COLO668 (cell line): Measurements from ENCODE around the gene HDAC2.
"Not testable (repeated sequence)": the region's sequence is repeated elsewhere in the genome, so short reads cannot be mapped to it uniquely, and the experiment has no call there.

ENCODE experiments used
- DNase-seq: peaks from one replicate; lab custom pipeline; 2025; ENCODE audit not compliant: unreplicated experiment; lab: John Stamatoyannopoulos, UW

HDAC2 gene

GRCh38 chr6:113970805-113971676, at the start of gene HDAC2:
TSS of gene HDAC2 (minus strand) at chr6:113971148. CDS start at chr6:113970908, 240 bp downstream.
- peak; percentile 88 for DNase-seq

DNA sequence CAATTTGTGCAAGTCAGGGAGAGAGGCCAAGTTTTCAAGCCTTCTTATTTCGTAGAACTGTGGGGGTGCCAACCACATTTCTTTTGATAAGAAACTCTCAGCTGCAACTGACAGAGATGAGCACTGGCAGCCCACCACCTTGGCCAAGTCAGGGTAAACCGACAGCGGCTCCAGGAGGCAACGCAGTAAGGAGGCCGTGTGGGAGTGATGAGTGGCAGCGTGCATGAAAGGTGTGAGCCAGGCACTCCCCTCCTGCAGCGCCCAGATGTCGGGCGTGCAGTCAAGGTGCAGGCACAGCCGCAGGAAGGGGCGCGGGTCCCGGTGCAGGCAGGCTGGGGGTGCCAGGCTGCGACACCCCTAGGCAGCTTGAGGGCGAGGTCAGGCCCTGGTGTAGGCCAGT, 49.2 kb upstream of the HDAC2 start:
- no peak for DNase-seq

- DNase-seq = not testable (repeated sequence)
Observed at GRCh38 chr6:114017146-114017545, 46.2 kb upstream of the HDAC2 start.

DNA sequence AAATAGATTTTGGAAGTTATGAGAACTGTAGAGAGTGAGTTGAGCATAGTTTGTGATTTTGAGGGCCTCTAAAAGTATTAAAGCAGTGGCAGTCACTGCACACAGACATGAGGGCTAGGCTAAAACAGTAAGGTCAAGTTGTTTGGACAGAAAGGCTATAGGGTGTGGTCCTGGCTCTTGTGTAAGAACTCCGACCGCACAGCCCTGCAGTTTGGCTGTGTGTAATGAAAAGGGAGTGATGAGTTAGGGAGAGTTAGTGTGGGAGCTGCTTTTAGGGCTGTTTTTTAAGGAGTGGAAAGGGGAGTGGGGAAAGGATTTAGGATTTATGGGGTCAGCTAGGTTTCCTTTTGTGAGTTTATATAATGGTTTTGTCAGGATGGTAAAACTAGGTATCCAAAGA, 43.2 kb upstream of the HDAC2 start:
- not testable (repeated sequence) for DNase-seq

DNA sequence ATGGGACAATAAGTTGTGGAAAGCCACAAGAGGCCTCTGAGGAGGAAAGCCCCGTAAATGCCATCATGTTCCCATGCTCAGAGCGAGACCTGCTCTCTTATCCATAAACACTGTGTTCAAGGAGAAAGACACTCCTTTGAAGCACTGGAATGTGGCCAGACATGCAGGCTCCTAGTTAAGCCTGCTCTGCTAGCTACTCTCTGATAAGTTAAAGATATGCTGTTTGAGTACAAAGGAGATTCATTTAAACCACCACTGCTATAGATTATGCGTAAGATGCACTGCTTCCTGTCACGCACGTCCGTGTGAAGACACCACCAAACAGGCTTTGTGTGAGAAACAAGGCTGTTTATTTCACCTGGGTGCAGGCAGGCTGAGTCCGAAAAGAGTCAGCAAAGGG, 40.5 kb upstream of the HDAC2 start:
- DNase-seq = not testable (repeated sequence)

DNA sequence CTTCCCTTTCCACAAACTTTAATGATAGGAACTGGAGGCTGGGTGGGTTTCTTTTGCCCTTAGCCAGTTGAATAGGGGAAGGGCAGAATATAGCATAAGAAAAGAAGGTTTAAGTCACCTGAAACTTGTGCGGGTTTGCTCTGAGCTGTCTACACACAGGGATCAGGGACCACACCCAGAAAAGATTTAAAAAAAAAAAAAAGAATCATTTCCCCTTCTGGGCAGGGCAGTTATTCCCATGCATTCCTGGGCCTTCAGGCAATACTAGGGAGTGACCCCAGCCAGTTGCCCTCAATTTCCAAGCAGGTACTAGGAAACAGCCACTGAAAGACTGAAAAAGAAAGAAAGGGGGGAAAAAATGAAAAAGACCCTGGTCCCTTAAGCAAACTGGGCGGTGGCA, 39.6 kb upstream of the HDAC2 start:
- no peak for DNase-seq

- no peak for DNase-seq
Observed at GRCh38 chr6:114009192-114009591, 38.2 kb upstream of the HDAC2 start.

DNA sequence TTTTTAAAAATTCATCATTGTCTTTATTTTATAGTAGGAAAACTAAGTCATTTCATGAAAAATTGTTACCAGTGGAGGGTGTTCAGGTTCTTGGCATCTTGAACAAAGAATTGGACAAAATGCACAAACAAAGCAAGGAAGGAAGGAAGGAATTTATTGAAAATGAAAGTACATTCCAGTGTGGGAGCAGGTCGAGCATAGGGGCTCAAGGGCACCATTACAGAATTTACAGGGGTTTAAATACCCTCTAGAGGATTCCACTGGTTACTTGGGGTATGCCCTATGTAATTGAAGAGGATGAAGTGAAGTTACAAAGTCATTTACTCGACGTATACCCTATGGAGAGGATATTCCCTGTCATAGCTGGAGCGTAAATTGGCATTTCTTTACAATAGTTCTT, 37.4 kb upstream of the HDAC2 start:
- DNase-seq = no peak

GRCh38 chr6:114007516-114007915, 36.6 kb upstream of the HDAC2 start:
- DNase-seq = peak; percentile 2

GRCh38 chr6:114001354-114001753, 30.4 kb upstream of the HDAC2 start:
- DNase-seq = no peak

DNA sequence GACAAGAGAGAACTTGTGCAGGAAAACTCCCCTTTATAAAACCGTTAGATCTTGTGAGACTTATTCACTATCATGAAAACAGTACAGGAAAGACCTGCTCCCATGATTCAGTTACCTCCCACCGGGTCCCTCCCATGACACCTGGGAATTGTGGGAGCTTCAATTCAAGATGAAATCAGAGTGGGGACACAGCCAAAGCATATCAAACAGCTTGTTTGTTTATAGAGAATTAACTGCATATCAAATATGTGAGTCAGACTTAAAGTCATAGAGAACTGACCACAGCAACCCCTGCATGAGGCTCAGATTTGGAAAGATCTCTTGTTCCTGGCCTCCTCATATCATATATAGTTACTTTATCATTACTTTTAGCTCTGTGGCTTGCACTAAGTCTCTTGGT, 29.1 kb upstream of the HDAC2 start:
- DNase-seq = no peak

DNA sequence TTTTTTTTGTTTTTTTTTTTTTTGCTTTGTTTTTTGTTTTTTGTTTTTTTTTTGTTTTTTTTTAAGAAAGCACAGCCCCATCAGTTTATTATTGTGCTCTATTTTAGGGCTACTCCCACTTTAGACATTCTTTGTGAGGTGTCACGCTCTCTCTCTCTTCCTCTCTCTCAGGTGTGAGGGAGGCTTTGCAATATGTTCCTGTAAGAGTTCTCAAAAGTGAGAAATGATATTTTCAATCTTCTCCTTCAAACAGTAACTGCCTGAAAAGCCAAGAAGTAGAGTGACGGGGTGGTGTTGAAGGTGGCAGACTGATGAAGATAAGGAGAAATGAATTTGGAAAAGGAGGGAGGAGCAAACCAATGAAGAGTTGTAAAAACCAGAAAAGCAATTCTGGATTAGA, 28.3 kb upstream of the HDAC2 start:
- no peak for DNase-seq

DNA sequence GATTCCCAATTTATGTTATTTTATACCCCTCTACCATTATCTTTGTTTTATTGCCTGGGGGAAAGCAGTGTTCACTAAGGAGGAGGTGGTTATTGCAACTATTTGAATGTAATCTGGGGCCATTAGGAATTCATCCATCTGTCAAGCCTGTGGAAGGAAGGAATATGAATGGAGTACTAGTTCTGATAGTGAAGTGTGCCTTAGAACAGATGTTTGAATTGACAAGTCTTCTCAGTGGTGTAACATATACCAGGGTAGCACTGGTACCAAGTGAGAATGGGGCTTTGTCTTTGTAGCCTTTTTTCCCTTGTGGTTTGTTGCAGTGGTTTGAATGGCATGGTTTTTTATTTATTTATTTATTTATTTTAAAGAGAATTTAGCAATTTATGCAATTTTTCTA, 27.9 kb upstream of the HDAC2 start:
- no peak for DNase-seq

GRCh38 chr6:113997116-113997515, 26.2 kb upstream of the HDAC2 start:
- no peak for DNase-seq

DNA sequence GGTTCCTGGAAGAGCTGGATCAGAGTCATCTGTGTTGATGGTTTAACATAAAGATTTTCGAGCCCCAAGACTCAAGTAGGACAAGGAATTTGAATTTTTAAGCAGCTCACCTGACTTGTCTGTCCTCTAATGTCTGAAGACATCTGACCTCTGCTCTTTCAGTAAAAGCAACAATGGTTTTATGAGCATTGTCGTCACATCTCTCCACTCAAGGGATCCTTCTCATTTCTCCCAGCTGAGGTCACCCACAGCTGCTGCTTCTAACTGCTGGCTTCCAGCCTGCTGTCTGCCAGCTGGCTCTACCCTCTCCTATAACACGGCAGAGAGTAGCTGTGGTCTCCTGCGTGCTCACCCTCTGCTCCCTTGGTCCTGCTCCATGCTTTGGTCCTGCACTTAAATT, 24.7 kb upstream of the HDAC2 start:
- DNase-seq = peak; percentile 53

DNA sequence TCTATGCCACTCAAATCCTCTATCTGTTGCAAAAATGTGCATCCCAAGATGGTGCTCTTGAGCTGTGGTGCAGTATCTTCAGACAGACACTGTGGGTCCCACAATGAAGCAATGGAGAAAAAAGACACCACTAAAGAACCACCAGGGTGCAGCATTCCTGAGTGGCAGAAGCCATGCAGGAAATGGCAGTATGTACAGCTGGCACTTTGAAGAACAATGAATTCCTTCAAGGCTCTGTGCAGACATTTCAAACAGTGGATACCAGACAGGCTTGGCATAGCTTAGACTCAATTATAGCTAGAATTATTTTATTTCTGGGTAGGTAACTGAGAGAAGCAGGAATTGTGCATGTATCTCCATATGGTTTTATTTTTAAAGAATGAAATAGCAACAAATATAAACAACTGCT, 24.0 kb upstream of the HDAC2 start:
- DNase-seq = peak; percentile 23

DNA sequence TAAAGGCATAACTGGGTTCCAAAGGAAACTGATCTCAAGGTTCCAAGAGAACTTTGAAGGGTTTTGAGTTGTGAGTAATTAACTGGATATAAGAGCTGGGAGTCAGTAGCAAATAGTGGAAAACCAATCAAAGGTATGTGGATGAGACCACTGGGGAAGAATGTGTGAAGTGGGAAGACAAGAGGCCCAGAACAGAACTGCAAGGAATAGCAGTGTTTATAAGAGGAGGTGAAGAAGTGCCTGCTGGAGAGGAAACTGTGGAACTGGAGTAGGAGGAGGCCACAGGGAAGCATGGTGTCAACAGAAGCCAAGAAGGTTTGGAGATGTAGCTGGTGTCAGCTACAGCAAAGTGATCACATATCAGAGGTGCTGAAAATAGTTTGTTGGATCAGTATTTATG, 18.7 kb upstream of the HDAC2 start:
- DNase-seq = no peak

- DNase-seq = not testable (repeated sequence)
Observed at GRCh38 chr6:113982675-113983074, 11.7 kb upstream of the HDAC2 start.

- no peak for DNase-seq
Observed at GRCh38 chr6:113982055-113982550, 11.2 kb upstream of the HDAC2 start.

DNA sequence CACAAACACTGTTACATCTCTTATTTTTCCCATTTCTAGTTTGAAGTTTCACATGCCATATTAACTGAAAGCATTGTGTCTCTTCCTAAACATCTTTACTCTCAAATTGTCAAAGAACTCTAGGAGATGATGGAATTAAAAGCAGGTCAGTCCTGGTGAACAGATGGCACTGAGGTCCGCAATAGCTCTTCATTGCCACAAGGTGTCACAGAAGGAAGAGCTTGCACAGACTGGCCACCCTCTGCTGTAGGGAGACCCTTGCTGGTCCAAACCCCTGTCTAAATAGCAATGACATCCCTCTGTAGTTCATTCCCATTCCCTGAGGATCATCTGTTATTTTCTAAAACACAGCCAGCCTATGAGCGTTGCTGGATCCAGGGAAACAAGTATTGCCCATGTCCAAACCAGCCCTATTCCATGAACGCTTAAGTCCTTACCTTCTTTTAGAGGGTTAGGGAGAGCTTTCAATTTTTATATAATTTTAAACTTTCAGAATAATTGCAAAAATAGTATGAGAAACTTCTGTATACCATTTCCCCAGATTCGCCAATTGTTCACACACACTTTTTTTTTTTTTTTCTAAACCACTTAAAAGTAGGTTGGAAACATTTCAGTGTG, 10.1 kb upstream of the HDAC2 start:
- DNase-seq = peak; percentile 7

GRCh38 chr6:113979937-113980336, 9.0 kb upstream of the HDAC2 start:
- DNase-seq = no peak

DNA sequence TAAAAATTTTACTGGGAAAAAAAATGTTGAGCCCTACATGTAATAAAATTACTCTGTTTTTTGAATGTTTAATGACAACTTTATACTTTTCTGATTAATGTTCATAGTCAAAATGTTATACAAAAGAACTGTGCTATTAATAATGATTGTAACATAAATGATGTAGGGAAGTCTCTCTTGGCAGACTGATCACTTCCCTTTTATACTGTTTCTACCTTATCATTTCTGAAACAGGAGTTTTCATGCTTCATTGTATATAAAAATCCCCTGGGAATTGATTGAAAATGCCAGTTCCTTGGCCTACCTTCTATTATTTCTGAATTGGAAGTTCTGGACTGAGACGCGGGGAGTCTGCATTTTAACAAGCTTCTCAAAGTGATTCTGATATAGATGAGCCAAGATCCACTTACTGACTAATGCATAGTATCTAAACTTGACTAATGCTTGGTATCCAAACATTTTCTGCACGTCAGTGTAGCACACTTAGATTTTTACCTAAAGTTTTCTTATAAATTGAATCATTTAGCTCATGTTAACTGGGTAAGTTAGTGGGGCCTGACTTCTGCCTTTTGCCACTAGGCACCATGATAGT, 7.2 kb upstream of the HDAC2 start:
- no peak for DNase-seq
